HG03039 (cell line): ENCODE data around the gene CCNG1.
"Not testable (repeated sequence)": the region's sequence is repeated elsewhere in the genome, so short reads cannot be mapped to it uniquely, and the experiment has no call there.

ENCODE experiments used
- ATAC-seq: cut with Tn5 transposase; IDR thresholded peaks from one replicate; pipeline ENCODE4 v1.9.1; 2021; ENCODE audit warnings: mild to moderate bottlenecking, moderate library complexity; ENCODE audit not compliant: unreplicated experiment

CCNG1 gene

DNA sequence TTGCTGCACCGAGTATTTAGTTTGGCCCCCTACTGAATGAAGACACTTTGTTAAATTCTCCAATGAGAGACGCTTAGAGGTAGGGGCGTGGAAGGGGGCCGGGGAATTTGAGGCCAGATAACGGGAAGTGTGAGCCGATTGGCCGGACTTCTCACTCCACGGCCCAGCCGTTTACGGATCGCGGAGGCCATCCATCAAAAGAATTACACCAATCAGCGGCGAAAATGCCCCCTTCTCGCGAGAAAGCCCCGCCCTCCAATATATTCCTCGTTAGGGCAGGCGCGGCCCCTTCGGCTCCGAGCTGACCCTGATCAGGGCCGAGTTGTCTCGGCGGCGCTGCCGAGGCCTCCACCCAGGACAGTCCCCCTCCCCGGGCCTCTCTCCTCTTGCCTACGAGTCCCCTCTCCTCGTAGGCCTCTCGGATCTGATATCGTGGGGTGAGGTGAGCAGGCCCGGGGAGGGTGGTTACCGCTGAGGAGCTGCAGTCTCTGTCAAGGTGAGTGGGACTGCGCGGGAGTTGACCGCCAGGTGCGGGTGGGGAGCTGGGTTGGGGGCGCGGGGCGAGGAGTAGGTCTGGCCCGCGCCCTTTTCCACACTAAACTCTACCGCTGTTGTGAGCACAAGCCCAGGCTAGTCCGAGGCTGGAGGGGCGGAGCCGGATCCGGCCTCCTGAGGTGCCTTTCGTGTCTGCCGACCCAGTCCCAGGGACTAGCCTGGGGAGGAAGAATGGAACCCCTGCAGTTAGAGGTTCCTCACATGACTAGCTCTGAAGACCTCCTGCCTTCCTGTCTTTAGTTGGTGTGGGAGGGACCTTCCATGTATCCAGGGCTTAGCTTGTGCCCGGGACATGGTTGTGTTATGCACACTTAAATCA lies at the start of gene CCNG1:
CCNG1 (plus strand) TSS at position 287 of the 874 bp plus-strand sequence. CDS start 1,662 bp downstream, outside the sequence.
- peak; percentile 97 for ATAC-seq

DNA sequence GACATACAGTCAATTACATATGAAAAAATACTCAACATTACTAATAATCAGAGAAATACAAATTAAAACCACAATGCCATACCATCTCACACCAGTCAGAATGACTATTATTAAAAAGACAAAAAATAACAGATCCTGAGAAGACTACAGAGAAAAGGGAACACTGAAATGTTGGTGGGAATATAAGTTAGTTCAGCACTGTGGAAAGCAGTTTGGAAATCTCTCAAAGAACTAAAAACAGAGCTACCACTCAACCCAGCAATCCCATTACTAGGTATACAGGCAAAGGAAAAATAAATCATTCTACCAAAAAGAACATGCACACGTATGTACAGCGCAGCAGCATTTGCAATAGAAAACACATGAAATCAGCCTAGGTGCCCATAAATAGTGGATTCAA lies 41.6 kb upstream of the CCNG1 start:
- no peak for ATAC-seq

DNA sequence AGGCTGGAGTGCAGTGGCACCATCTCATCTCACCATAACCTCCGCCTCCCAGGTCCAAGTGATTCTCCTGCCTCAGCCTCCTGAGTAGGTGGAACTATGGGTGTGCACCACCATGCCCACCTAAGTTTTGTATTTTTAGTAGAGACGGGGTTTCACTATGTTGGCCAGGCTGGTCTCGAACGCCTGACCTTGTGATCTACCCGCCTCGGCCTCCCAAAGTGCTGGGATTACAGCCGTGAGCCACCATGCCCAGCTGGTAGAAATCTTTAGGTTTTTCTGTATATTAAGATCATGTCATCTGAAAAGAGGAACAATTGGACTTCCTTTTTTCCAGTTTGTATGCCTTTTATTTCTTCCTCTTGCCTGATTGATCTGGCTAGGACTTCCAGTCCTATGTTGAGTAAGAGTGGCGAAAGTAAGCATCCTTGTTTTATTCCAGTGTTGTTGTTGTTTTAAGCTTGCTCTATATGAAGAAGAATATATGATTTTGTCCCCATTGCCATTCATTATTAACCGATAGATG lies 40.5 kb upstream of the CCNG1 start:
- not testable (repeated sequence) for ATAC-seq

- ATAC-seq: no peak
Observed at GRCh38 chr5:163397354-163397753, 40.0 kb upstream of the CCNG1 start.

- ATAC-seq: no peak
Observed at GRCh38 chr5:163399923-163400322, 37.5 kb upstream of the CCNG1 start.

GRCh38 chr5:163401271-163401670 lies 36.1 kb upstream of the CCNG1 start:
- no peak for ATAC-seq

GRCh38 chr5:163402007-163402406 lies 35.4 kb upstream of the CCNG1 start:
- ATAC-seq: no peak

DNA sequence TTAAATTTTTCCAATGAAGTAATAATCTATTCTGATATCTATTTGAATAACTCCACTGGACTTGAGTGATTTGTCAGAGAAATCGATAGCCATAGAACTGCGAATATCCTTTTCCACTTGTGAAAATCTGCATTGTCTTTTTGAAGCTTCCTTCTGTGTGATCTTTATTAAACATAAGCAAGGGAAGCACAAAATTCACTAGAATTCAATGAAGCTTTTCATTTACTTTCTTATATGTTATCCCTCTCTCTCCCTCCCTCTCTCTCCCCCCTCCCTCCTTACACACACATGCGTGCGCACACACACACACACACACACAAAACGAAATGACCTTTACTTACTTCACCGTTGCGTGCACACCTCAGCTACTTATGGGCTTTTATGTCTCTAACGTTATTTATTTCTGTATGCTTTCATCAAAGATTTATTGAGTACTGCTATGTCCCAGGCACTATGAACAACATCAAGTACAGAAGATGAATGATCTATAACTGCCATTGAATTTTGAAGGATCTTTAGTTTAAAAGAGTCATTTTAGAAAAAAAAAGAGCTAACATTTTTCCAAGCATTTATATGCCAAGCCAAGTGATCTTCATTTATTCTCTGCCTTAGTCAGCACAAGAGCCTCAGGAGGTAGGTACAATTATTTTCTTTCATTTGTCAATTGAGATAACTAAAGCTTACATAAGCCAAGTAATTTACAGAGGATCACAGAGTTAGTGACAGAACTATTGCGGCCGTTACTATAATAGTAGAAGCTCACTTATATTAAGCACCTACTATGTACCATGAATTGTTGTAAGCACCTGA lies 32.8 kb upstream of the CCNG1 start:
- ATAC-seq: no peak

- peak; percentile 92 for ATAC-seq
Observed at GRCh38 chr5:163407034-163407655, 30.2 kb upstream of the CCNG1 start.

GRCh38 chr5:163408311-163408923 lies 29.0 kb upstream of the CCNG1 start:
- peak; percentile 58 for ATAC-seq

GRCh38 chr5:163409384-163409783 lies 28.0 kb upstream of the CCNG1 start:
- ATAC-seq: no peak

DNA sequence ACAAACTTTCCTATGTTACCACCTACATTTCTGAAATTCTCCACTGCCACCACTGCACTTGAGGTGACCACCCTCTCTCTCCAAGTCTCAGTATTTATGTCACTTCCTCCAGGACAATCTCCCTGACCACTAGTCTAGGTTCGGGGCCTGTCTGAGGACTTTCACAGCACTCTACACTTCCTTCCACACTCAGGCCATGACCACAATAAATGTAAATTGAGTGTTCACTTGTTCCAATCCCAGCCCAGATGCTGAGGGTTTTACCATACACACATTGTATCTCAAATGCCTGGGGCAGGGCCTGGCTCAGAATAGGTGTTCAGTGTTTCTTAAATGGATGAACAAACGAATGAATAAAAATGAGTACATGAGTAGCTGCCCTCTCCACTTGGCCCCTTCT lies 26.9 kb upstream of the CCNG1 start:
- no peak for ATAC-seq

DNA sequence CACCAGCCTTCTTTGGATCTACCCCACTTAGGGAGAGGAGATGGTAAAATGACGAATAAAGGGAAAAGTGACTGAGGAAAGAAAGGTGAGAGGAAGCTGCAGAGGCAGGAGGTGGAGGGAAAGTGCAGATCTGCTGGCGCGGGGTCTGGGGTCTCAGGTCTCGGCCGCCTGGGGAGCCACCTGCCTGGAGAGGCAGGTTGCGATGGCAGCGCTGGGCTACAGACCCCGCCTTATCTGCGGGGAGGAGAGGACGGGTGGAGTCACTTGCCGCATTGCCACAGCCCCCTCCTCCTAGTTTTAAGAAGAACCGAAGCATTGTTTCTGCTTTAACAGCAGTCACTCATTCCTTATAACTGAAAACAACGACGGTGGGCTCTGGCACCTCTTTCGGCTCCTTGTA lies 21.7 kb upstream of the CCNG1 start:
- ATAC-seq: not testable (repeated sequence)

DNA sequence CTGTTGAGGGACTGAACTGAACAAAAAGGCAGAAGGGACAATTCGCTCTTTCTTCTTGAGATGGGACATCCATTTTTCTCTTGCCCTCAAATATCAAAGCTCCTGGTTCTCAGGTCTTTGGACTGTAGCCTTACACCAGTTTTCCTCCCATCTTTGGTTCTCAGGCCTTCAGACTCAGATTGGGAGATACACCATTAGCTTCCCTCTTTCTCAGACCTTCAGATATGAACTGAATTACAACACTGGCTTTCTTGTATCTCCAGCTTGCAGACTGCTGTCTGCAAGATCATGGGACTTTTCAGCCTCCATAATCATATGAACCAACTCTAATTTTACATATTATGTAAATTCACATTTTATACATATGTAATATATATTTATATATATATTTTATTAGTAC lies 12.6 kb upstream of the CCNG1 start:
- no peak for ATAC-seq

DNA sequence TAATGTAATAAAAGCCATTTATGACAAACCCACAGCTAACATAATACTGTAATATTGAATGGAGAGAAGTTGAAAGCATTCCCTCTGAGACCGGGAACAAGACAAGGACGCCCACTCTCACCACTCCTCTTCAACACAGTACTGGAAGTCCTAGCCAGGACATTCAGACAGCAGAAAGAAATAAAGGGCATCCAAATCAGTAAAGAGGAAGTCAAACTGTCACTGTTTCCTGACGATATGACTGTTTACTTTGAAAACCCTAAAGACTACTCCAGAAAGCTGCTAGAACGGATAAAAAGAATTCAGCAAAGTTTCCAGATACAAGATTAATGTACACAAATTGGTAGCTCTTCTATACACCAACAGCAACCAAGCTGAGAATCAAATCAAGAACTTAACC lies 11.3 kb upstream of the CCNG1 start:
- ATAC-seq: not testable (repeated sequence)

- no peak for ATAC-seq
Observed at GRCh38 chr5:163432544-163432943, 4.9 kb upstream of the CCNG1 start.

GRCh38 chr5:163433271-163433670 lies 4.1 kb upstream of the CCNG1 start:
- ATAC-seq: no peak

DNA sequence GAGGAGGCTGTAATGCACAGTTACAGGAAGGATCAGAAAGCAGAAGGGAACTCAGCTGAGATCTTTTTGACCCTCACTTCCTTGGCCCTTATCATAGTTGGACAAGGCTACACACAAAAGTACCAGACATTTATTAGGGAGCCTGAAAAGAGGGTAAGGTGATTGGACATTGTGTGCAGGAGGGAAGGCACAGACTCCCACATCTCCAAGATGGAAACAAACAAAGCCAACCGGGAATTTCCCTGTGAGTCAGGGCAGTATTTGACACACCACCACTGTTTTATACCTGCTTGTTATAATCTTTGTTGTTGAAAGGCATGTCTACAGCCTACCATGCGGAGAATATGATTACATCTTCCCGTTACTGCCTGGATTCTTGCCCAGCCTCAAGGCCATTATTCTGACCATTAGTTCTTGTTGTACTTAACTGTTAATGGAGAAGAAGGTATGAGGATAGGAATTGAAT lies 3.0 kb upstream of the CCNG1 start:
- no peak for ATAC-seq

- ATAC-seq: no peak
Observed at GRCh38 chr5:163436515-163436914, 880 bp upstream of the CCNG1 start.

GRCh38 chr5:163437011-163437308 lies 435 bp upstream of the CCNG1 start:
- no peak for ATAC-seq

DNA sequence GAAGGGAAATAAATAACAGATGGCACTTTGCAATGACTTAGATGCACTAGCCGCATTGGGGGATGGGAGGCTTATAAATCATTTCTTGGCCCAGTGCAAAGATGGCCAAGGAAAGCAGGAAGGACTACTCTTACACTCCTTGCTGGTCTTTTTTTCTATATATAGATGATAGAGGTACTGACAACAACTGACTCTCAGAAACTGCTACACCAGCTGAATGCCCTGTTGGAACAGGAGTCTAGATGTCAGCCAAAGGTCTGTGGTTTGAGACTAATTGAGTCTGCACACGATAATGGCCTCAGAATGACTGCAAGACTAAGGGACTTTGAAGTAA lies 1.7 kb downstream of the CCNG1 start:
- no peak for ATAC-seq
